Measurements from ENCODE around the gene ADAMTS4. TPM values are rescaled to one million over a fixed set of nuclear protein-coding genes. Genes with fewer than 3 reads are reported as not detected.
A peak's percentile ranks its signal among the peaks of the same experiment; 100 is the strongest.

The ADAMTS4 gene
- total RNA-seq, 1 donor from 2014 or later: 2.8 TPM

- peaks cover 47% of the 10 kb centered on the region for H3K4me1 Mint-ChIP-seq (ENCODE audit: low read depth)
- H3K36me3 Mint-ChIP-seq (ENCODE audit: low read depth): peaks cover 11% of the 10 kb centered on the region
- H3K27ac Mint-ChIP-seq (ENCODE audit: unreplicated experiment): peak overlapping the region; percentile 99
- H3K9me3 Mint-ChIP-seq (ENCODE audit: low read depth): no peaks in the 10 kb centered on the region
- no peak for DNase-seq (ENCODE audit: low spot score)
- peak overlapping the region; percentile 89 for H3K4me3 Mint-ChIP-seq (ENCODE audit: unreplicated experiment)
- TF ChIP-seq CTCF (IDR thresholded peaks at IDR 0.05): no peak
- H3K27me3 Mint-ChIP-seq (ENCODE audit: low read depth): no peaks in the 10 kb centered on the region
Measured at GRCh38 chr1:161164901-161165610, 33.8 kb downstream of the ADAMTS4 start.

- Mint-ChIP-seq H3K27ac (ENCODE audit: unreplicated experiment) (peak overlapping the region; percentile 38), H3K36me3 (ENCODE audit: low read depth) (peaks cover 8% of the 10 kb centered on the region), H3K4me1 (ENCODE audit: low read depth) (peaks cover 56% of the 10 kb centered on the region), H3K9me3 (ENCODE audit: low read depth) (no peaks in the 10 kb centered on the region), H3K27me3 (ENCODE audit: low read depth) (no peaks in the 10 kb centered on the region), H3K4me3 (ENCODE audit: unreplicated experiment) (no peak overlapping the region)
- no peak for TF ChIP-seq CTCF (IDR thresholded peaks at IDR 0.05)
- no peak for DNase-seq (ENCODE audit: low spot score)
Measured at GRCh38 chr1:161163793-161164192, 35.1 kb downstream of the ADAMTS4 start.

- peaks cover 8% of the 10 kb centered on the region for H3K36me3 Mint-ChIP-seq (ENCODE audit: low read depth)
- DNase-seq (ENCODE audit: low spot score): peak; percentile 75
- no peak for TF ChIP-seq CTCF (IDR thresholded peaks at IDR 0.05)
- no peaks in the 10 kb centered on the region for H3K27me3 Mint-ChIP-seq (ENCODE audit: low read depth)
- H3K4me1 Mint-ChIP-seq (ENCODE audit: low read depth): peaks cover 54% of the 10 kb centered on the region
- no peak overlapping the region for H3K4me3 Mint-ChIP-seq (ENCODE audit: unreplicated experiment)
- peak overlapping the region; percentile 74 for H3K27ac Mint-ChIP-seq (ENCODE audit: unreplicated experiment)
- no peaks in the 10 kb centered on the region for H3K9me3 Mint-ChIP-seq (ENCODE audit: low read depth)
Measured at GRCh38 chr1:161162806-161163205, 36.0 kb downstream of the ADAMTS4 start.

- Mint-ChIP-seq H3K36me3 (ENCODE audit: low read depth) (peaks cover 12% of the 10 kb centered on the region), H3K4me3 (ENCODE audit: unreplicated experiment) (no peak overlapping the region), H3K4me1 (ENCODE audit: low read depth) (peaks cover 48% of the 10 kb centered on the region), H3K9me3 (ENCODE audit: low read depth) (no peaks in the 10 kb centered on the region), H3K27ac (ENCODE audit: unreplicated experiment) (no peak overlapping the region), H3K27me3 (ENCODE audit: low read depth) (no peaks in the 10 kb centered on the region)
- DNase-seq (ENCODE audit: low spot score): peak; percentile 67
- no peak for TF ChIP-seq CTCF (IDR thresholded peaks at IDR 0.05)
Measured at GRCh38 chr1:161162052-161162451, 36.8 kb downstream of the ADAMTS4 start.

GRCh38 chr1:161161652-161162051 is 37.2 kb downstream of the ADAMTS4 start:
- Mint-ChIP-seq H3K27ac (ENCODE audit: unreplicated experiment) (no peak overlapping the region), H3K4me3 (ENCODE audit: unreplicated experiment) (no peak overlapping the region)
- no peak for TF ChIP-seq CTCF (IDR thresholded peaks at IDR 0.05)

More at GRCh38 chr1:161161652-161162051, 37.2 kb downstream of the ADAMTS4 start:
- Mint-ChIP-seq H3K27me3 (ENCODE audit: low read depth) (no peaks in the 10 kb centered on the region), H3K9me3 (ENCODE audit: low read depth) (no peaks in the 10 kb centered on the region), H3K4me1 (ENCODE audit: low read depth) (peaks cover 46% of the 10 kb centered on the region), H3K36me3 (ENCODE audit: low read depth) (peaks cover 13% of the 10 kb centered on the region)
- no peak for DNase-seq (ENCODE audit: low spot score)
